GM18907 (cell line): Measurements from ENCODE around the gene AKR1B15.
"Not testable (repeated sequence)": the region's sequence is repeated elsewhere in the genome, so short reads cannot be mapped to it uniquely, and the experiment has no call there.

Experiments
- ATAC-seq: cut with Tn5 transposase; IDR thresholded peaks from one replicate; pipeline ENCODE4 v1.9.1; 2021; ENCODE audit warnings: mild to moderate bottlenecking, moderate library complexity; ENCODE audit not compliant: unreplicated experiment

Gene AKR1B15

GRCh38 chr7:134532180-134532953, 16.5 kb upstream of the AKR1B15 start:
- ATAC-seq, result no peak

GRCh38 chr7:134532954-134533218, 16.0 kb upstream of the AKR1B15 start:
- ATAC-seq, result no peak

DNA sequence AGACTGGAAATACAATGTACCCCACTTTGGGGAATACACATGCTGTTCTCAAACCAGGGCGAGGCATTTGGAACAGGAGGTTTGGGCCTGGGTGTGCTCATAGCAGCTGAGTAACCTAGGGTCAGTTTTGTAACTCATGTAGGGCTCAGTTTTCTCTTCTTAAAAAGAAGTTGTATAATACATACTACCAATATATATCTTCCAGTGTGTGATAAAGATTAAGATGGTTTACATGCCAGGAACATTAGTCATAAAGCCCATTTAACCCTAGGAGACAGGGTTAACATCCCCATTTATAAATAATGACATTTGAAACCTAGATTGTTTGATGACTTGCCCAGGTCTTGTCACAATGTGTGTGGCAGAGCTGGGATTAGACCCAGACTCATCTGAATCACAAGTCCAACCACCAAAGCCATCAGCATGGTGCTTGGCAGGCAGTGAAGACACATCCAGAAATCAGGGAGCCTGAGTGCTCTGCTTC, 15.6 kb upstream of the AKR1B15 start:
- ATAC-seq, result no peak

DNA sequence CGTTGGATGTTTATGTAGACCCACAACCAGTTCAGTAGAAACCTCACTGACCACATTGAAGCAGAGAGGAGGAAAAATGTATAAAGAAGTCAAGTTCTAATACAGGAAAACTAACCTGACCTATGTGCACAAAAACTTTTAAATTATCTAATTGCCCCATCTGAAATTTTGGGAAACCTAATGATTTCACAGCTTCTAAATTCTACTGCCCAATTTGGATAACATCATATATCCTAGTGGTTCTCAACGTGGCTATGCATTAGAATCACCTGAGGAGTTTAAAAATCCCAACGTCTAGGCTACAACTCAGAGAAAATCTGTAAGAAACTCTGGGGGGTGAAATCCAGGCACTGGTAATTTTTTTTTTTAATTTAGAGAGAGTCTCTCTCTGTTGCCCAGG, 14.3 kb upstream of the AKR1B15 start:
- ATAC-seq, result no peak

DNA sequence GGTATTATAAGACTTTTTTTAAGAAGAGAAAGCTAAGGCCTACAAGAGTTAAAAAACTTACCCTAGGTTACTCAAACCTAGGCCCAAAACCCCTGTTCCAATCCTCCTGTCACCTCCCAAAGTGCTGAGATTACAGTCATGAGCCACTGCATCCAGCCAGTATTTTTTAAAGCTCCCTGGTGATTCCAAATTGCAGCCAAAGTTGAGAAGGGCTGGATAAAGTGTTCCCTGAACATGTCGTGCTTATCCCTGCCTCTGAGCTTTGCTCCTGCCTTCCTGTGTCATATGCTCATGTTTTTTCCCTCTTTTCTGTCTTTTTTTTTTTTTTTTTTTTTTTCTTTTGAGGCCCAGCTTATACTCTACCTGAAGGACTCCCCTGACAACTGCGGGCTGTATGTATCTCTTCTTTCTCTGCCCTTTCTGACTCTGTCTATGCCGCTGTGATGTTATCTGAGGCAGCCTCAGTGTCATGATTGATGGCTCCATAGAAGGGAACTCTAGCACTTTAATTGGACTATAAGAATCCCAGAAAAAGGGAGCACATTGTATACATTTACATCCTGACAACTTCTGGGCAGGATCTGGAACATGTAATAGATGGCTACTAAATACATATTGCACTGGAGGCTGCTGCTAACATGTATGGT, 13.5 kb upstream of the AKR1B15 start:
- no peak for ATAC-seq

GRCh38 chr7:134535919-134536299, 13.0 kb upstream of the AKR1B15 start:
- no peak for ATAC-seq

GRCh38 chr7:134536558-134536957, 12.4 kb upstream of the AKR1B15 start:
- not testable (repeated sequence) for ATAC-seq

- not testable (repeated sequence) for ATAC-seq
These were observed 11.6 kb upstream of the AKR1B15 start for GRCh38 chr7:134537273-134537781.

DNA sequence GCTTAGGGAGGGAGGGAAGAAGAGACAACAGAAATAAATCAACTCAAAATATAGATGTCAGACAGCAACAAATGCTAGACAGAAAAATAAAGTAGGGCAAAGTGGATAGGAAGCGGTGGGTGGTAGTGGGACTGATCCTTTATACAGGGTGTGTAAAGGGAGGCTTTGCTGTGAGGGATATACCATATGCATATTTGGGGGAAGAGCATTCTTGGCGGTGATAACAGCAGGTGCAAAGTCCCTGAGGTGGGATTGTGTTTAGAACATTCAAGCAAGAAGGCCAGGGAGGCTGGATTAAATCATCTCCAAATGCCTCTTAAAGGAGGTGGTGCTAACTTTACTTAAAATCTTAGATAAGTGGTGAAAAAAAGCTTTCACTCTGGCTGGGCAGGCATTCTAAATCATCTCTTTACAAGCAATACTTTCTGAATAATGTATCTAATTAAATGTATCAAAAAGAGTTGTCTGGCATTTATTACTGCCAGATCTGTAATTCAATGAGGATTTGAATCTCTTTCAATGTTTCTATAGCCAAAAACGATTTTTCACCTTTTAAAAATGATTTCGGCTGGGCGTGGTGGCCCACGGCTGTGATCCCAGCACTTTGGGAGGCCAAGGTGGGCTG, 9.4 kb upstream of the AKR1B15 start:
- no peak for ATAC-seq

- not testable (repeated sequence) for ATAC-seq
These were observed 7.3 kb upstream of the AKR1B15 start for GRCh38 chr7:134541501-134542194.

GRCh38 chr7:134542195-134542771, 6.6 kb upstream of the AKR1B15 start:
- no peak for ATAC-seq

- no peak for ATAC-seq
These were observed 3.5 kb upstream of the AKR1B15 start for GRCh38 chr7:134545380-134545779.

DNA sequence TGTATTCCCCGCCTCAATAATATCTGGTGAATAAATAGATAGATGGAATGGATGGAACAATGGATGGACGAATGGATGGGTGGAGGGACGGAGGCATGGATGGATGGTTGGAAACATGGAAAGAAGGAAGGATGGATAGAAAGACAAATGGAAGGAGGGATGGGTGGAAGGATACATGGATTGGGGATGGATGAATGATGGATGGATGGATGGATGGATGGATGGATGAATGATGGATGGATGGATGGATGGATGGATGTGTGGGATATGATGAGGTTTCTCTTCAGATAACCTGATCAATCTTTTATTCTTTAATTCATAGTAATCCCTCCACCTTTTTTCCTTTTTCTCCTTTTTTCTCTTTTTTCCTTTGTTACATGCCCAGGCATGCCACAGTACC, 3.0 kb upstream of the AKR1B15 start:
- ATAC-seq, result no peak

DNA sequence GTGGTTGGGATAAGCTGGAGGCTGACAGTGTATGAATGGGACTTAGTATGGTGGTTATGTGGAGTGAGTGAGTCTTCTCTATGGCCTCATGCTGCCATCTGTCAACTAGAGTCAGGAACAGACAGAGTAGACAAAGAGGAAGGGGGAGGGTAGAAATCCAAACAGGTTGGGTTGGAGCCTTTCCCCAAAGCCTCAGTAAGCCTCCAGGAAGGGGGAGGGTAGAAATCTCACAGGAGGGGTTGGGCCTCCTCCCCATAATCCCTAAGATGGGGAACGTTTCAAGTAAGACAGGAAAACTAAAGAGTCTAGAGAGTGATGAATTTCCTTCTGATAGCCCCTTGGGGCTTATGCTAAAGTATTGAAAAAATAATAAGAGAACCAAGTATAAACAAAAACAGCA, 2.0 kb upstream of the AKR1B15 start:
- no peak for ATAC-seq

- ATAC-seq, result peak; percentile 84
These were observed 1.4 kb upstream of the AKR1B15 start for GRCh38 chr7:134547397-134548054.

- no peak for ATAC-seq
These were observed 456 bp downstream of the AKR1B15 start for GRCh38 chr7:134549366-134549765.

DNA sequence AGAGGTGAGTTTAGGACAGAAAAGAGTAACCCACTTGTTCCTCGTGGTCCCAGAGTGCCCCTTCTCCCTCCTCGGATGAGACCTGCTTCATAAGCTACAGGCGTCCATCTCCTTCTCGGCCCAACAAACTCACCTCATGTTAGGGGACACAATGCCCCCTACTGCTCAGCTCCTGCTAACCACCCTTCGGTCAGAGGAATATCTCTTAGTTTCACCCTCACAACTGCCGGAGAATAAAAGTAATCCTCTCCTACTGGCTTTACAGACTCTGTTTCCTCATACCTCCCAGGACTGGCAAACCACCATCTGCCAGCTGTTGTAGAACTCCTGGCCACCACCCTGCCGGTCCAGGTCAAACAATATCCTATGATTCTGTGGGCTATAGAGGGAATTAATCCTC, 3.2 kb downstream of the AKR1B15 start:
- ATAC-seq, result no peak

DNA sequence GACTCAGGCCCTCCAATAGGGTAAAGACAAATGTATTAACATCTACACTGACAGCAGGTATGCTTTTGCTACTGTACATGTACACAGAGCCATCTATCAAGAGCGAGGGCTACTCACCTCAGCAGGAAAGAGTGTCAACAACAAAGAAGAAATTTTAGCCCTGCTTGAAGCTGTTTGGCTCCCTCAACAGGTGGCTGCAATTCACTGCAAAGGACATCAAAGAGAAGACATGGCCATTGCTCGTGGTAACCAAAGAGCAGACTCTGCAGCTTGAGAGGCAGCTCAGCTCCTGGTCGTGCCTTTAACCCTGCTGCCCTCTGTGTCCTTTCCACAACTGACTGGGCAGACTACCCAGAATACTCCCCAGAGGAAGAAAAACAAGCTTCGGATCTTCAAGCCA, 5.1 kb downstream of the AKR1B15 start:
- no peak for ATAC-seq

GRCh38 chr7:134554417-134554966, 5.6 kb downstream of the AKR1B15 start:
- ATAC-seq, result no peak

- ATAC-seq, result no peak
These were observed 8.5 kb downstream of the AKR1B15 start for GRCh38 chr7:134557391-134557790.
